CD4-positive, alpha-beta memory T cell (primary cell): Measurements from ENCODE around the gene PITPNM1. TPM values are rescaled to one million over a fixed set of nuclear protein-coding genes. Genes with fewer than 3 reads are reported as not detected.
A peak's percentile ranks its signal among the peaks of the same experiment; 100 is the strongest.

ENCODE experiments used
- CTCF ChIA-PET: fragments of 350-600 bp; sonication (Branson Sonifier 250); formaldehyde crosslinking; loops from one replicate; lab custom pipeline; 2021; ENCODE audit warnings: inconsistent platforms; ENCODE audit not compliant: partially characterized antibody; lab: Charles Lee
- POLR2A ChIA-PET: fragments of 350-600 bp; sonication (Branson Sonifier 250); formaldehyde crosslinking; loops from one replicate; lab custom pipeline; 2021; ENCODE audit not compliant: partially characterized antibody; lab: Charles Lee
- DNase-seq, 5 donors: peaks; one replicate each; pipeline versions ENCODE4 v3.0.0 to v3.0.0-alpha.2; 2020 to 2022; ENCODE audit warnings: mixed read lengths in 1 of 5
- H3K27ac ChIP-seq: one replicate; pipeline ENCODE4 v1.7.0; 2013; ENCODE audit warnings: low read depth, low read length
- H3K27me3 ChIP-seq: 2 replicates; pipeline ENCODE4 v1.7.0; 2013; ENCODE audit warnings: mild to moderate bottlenecking, low read length, moderate library complexity; ENCODE audit not compliant: insufficient read depth
- H3K36me3 ChIP-seq: 2 replicates; pipeline ENCODE4 v1.7.0; 2013; ENCODE audit warnings: mild to moderate bottlenecking, low read length, moderate library complexity; ENCODE audit not compliant: insufficient read depth
- H3K4me1 ChIP-seq: 2 replicates; pipeline ENCODE4 v1.7.0; 2013; ENCODE audit warnings: mild to moderate bottlenecking, low read length, moderate library complexity; ENCODE audit not compliant: insufficient read depth
- H3K4me3 ChIP-seq, 2 donors: one replicate each; pipeline ENCODE4 v1.7.0; 2013; ENCODE audit warnings: low read length in 2 of 2, mild to moderate bottlenecking in 1 of 2
- H3K9me3 ChIP-seq, 2 donors: one replicate each; pipeline ENCODE4 v1.7.0; 2013; ENCODE audit warnings: low read length in 2 of 2, control low read depth in 1 of 2; ENCODE audit not compliant: control insufficient read depth in 1 of 2
- H3K27ac Mint-ChIP-seq, 7 donors: one replicate each; pipeline ENCODE4 v1.8.0; 2020 to 2021; ENCODE audit warnings: mixed read lengths in 7 of 7, mild to moderate bottlenecking in 6 of 7, inconsistent platforms in 3 of 7, moderate library complexity in 3 of 7
- H3K27me3 Mint-ChIP-seq, 2 donors: one replicate each; pipeline ENCODE4 v1.8.0; 2020 to 2021; ENCODE audit warnings: mixed read lengths in 2 of 2
- H3K36me3 Mint-ChIP-seq, 2 donors: one replicate each; pipeline ENCODE4 v1.8.0; 2020 to 2021; ENCODE audit warnings: mixed read lengths in 2 of 2, inconsistent platforms in 1 of 2, mild to moderate bottlenecking in 1 of 2
- H3K4me1 Mint-ChIP-seq, 4 donors: one replicate each; pipeline ENCODE4 v1.8.0; 2020 to 2021; ENCODE audit warnings: mixed read lengths in 4 of 4, mild to moderate bottlenecking in 1 of 4
- H3K4me3 Mint-ChIP-seq, 8 donors: one replicate each; pipeline ENCODE4 v1.8.0; 2020 to 2021; ENCODE audit warnings: mixed read lengths in 8 of 8, mild to moderate bottlenecking in 7 of 8, moderate library complexity in 6 of 8, inconsistent platforms in 3 of 8
- H3K9me3 Mint-ChIP-seq, 8 donors: one replicate each; pipeline ENCODE4 v1.8.0; 2020 to 2021; ENCODE audit warnings: mixed read lengths in 8 of 8, mild to moderate bottlenecking in 5 of 8, inconsistent platforms in 3 of 8, moderate library complexity in 1 of 8
- intact Hi-C: fragments of 100-400 bp; cut with micrococcal nuclease; formaldehyde crosslinking; loops from one replicate; pipeline ENCODE4 v1.15.1; 2023
- polyA plus RNA-seq, 2 donors: library from polyadenylated mRNA; unstranded; fragments of 300-500 nt; fragmentation: Illumina TruSeq; gene quantifications; one replicate each; pipeline ENCODE4 v1.2.3, GENCODE V29; 2021
- total RNA-seq, 2 experiments: library from RNA; stranded (reverse); gene quantifications; one replicate each; pipeline ENCODE4 v1.2.3, GENCODE V29; 2021

The PITPNM1 gene
- total and polyA plus RNA-seq, 4 experiments from 2014 or later, result 15.0 to 143 (median 90.1) TPM

DNA sequence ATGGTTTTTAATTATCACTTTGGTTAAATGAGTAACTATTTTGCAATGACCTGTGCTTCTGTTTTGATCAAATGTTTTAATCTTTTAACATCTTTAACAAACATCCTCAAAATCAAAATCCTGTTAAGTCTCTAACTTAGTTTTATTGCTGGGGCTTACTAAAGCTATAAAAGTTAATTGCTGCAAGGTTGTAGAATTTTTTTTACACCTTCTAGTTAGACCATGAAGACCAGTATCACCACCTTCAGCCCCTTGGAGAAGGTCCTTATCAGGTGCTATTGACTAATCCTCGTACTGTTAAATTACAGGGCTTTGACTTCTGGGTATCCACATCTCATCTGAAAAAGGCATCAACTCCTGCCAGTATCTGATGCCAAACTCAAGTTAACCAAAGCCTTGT is 30.4 kb upstream of the PITPNM1 start:
- H3K27ac Mint-ChIP-seq, result no peak overlapping the region
- H3K36me3 ChIP-seq, result no peaks in the 10 kb centered on the region
- no peaks in the 10 kb centered on the region for H3K9me3 ChIP-seq
- intact Hi-C loops, result no loop called here
- no peak overlapping the region for H3K4me3 ChIP-seq
- H3K4me3 Mint-ChIP-seq, result no peak overlapping the region
- H3K27me3 ChIP-seq, result no peaks in the 10 kb centered on the region
- no peaks in the 10 kb centered on the region for H3K4me1 Mint-ChIP-seq
- peaks cover 6 to 7% of the 10 kb centered on the region in 2 donors for H3K27me3 Mint-ChIP-seq
- ChIA-PET POLR2A (no interaction called here), CTCF (no interaction called here)
- no peak overlapping the region for H3K27ac ChIP-seq
- no peaks in the 10 kb centered on the region for H3K4me1 ChIP-seq
- peaks cover 2 to 26% (median 11%) of the 10 kb centered on the region in 8 donors for H3K9me3 Mint-ChIP-seq
- no peak for DNase-seq
- H3K36me3 Mint-ChIP-seq, result peaks cover 0 to 4% of the 10 kb centered on the region in 2 donors

DNA sequence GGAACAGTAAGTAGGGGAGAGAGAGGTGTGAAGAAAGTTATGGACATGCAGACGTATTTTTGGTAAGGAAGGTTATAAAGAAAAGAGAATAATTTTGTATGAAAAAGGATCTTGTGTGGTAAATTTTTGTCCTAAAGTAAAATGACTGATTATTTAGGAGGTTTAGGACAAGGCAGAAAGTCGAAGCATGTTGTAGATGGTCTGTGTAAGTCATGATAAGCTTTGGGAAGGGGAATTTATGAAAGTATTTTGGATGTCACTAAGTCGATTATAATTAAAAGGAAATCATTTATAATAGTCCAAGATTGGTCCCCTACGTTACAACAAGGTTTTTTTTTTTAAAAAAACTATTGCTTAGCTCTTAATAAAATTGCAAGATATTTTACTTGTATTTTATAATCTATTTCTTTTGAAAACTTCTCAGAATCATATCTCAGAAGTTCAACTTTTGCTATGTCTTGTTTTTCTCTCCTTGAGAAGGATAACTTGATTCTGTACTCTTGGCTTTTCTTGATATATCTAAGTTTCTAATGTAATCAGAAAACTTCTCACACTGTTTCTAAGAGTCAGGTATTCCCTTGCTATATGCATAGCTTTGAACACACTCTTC is 29.0 kb upstream of the PITPNM1 start:
- Histone ChIP-seq H3K36me3 (no peaks in the 10 kb centered on the region), H3K27ac (no peak overlapping the region), H3K4me1 (no peaks in the 10 kb centered on the region), H3K4me3 (no peak overlapping the region), H3K9me3 (no peaks in the 10 kb centered on the region), H3K27me3 (no peaks in the 10 kb centered on the region)
- H3K9me3 Mint-ChIP-seq, result peaks cover 2 to 26% (median 11%) of the 10 kb centered on the region in 8 donors
- DNase-seq, result no peak
- CTCF ChIA-PET, result no interaction called here
- no peak overlapping the region for H3K27ac Mint-ChIP-seq
- H3K36me3 Mint-ChIP-seq, result peaks cover 0 to 4% of the 10 kb centered on the region in 2 donors
- POLR2A ChIA-PET, result no interaction called here
- intact Hi-C loops, result no loop called here
- H3K4me3 Mint-ChIP-seq, result no peak overlapping the region
- no peaks in the 10 kb centered on the region for H3K4me1 Mint-ChIP-seq
- peaks cover 6 to 10% of the 10 kb centered on the region in 2 donors for H3K27me3 Mint-ChIP-seq

DNA sequence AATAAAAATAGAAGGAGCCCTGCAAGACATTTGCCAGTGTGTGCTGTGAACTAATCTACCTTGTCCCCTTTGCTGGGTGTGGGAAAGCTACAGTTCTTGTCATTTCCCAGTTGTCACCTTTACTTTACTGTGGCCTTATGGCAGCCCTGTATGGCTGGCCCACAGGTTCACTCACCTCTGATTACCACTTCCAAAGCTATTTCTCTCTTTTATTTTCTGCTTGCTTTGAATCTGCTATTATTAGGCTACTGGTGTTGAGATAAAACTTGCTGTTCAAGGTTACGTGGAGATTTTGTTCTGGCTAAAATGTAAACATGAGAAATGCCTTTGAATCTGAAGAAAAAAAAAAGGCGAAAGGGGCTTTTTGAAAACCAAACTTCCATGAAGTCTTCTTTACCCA is 27.7 kb upstream of the PITPNM1 start:
- intact Hi-C loops, result no loop called here
- no peak overlapping the region for H3K4me3 Mint-ChIP-seq
- H3K9me3 Mint-ChIP-seq, result peaks cover 2 to 26% (median 11%) of the 10 kb centered on the region in 8 donors
- Histone ChIP-seq H3K4me3 (no peak overlapping the region), H3K27me3 (no peaks in the 10 kb centered on the region), H3K36me3 (no peaks in the 10 kb centered on the region), H3K27ac (no peak overlapping the region), H3K9me3 (no peaks in the 10 kb centered on the region), H3K4me1 (no peaks in the 10 kb centered on the region)
- CTCF ChIA-PET, result no interaction called here
- no peaks in the 10 kb centered on the region for H3K4me1 Mint-ChIP-seq
- H3K27ac Mint-ChIP-seq, result no peak overlapping the region
- H3K36me3 Mint-ChIP-seq, result peaks cover 0 to 4% of the 10 kb centered on the region in 2 donors
- POLR2A ChIA-PET, result no interaction called here
- DNase-seq, result no peak
- peaks cover 6 to 10% of the 10 kb centered on the region in 2 donors for H3K27me3 Mint-ChIP-seq

GRCh38 chr11:67530282-67530592 is 25.1 kb upstream of the PITPNM1 start:
- intact Hi-C loops, result no loop called here
- Histone ChIP-seq H3K27me3 (no peaks in the 10 kb centered on the region), H3K27ac (no peak overlapping the region), H3K4me1 (no peaks in the 10 kb centered on the region), H3K4me3 (no peak overlapping the region), H3K36me3 (no peaks in the 10 kb centered on the region), H3K9me3 (no peaks in the 10 kb centered on the region)
- POLR2A ChIA-PET, result no interaction called here
- CTCF ChIA-PET, result no interaction called here
- peak overlapping the region in 1 of 7 donors; percentile 19 for H3K27ac Mint-ChIP-seq
- DNase-seq, result no peak
- peaks cover 0 to 4% of the 10 kb centered on the region in 2 donors for H3K36me3 Mint-ChIP-seq
- H3K4me1 Mint-ChIP-seq, result no peaks in the 10 kb centered on the region
- peaks cover 2 to 20% (median 11%) of the 10 kb centered on the region in 8 donors for H3K9me3 Mint-ChIP-seq
- H3K27me3 Mint-ChIP-seq, result peaks cover 8 to 17% of the 10 kb centered on the region in 2 donors
- no peak overlapping the region for H3K4me3 Mint-ChIP-seq

- no peaks in the 10 kb centered on the region for H3K9me3 ChIP-seq
- intact Hi-C loops, result no loop called here
- Mint-ChIP-seq H3K27ac (no peak overlapping the region), H3K27me3 (peaks cover 2 to 13% of the 10 kb centered on the region in 2 donors), H3K4me1 (no peaks in the 10 kb centered on the region), H3K9me3 (peaks cover 0 to 6% (median 0%) of the 10 kb centered on the region in 8 donors), H3K4me3 (no peak overlapping the region), H3K36me3 (no peaks in the 10 kb centered on the region)
- ChIA-PET POLR2A (no interaction called here), CTCF (no interaction called here)
- no peak overlapping the region for H3K27ac ChIP-seq
- DNase-seq, result no peak
- H3K4me1 ChIP-seq, result no peaks in the 10 kb centered on the region
- H3K4me3 ChIP-seq, result no peak overlapping the region
- H3K36me3 ChIP-seq, result no peaks in the 10 kb centered on the region
- H3K27me3 ChIP-seq, result no peaks in the 10 kb centered on the region
Measured at GRCh38 chr11:67528376-67528775, 23.2 kb upstream of the PITPNM1 start.

- H3K27me3 Mint-ChIP-seq, result peaks cover 2 to 10% of the 10 kb centered on the region in 2 donors
- no peaks in the 10 kb centered on the region for H3K4me1 Mint-ChIP-seq
- Histone ChIP-seq H3K4me3 (no peak overlapping the region), H3K27me3 (no peaks in the 10 kb centered on the region), H3K27ac (no peak overlapping the region), H3K36me3 (no peaks in the 10 kb centered on the region), H3K9me3 (no peaks in the 10 kb centered on the region), H3K4me1 (no peaks in the 10 kb centered on the region)
- no peak overlapping the region for H3K4me3 Mint-ChIP-seq
- no peak for DNase-seq
- ChIA-PET POLR2A (no interaction called here), CTCF (no interaction called here)
- intact Hi-C loops, result no loop called here
- H3K27ac Mint-ChIP-seq, result no peak overlapping the region
- no peaks in the 10 kb centered on the region for H3K36me3 Mint-ChIP-seq
- peaks cover 0 to 2% (median 0%) of the 10 kb centered on the region in 8 donors for H3K9me3 Mint-ChIP-seq
Measured at GRCh38 chr11:67525275-67525976, 20.3 kb upstream of the PITPNM1 start.

DNA sequence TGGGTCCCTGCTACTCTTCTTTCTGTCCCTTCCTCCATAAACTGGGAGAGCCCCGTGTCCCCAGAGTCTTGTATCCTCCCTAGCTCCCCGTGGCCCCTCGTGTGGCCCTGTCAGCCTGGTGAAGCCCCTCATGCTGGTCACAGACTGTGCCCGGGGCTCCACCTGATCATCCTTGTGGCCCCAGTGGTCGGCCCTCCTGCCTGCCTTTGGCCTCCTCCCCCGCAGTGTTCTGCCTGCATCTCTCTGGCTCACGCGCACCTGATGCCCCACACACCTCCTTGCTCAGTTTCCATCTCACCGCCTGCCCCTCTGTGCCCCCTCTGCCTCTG is 19.3 kb upstream of the PITPNM1 start:
- Mint-ChIP-seq H3K27ac (no peak overlapping the region), H3K4me3 (no peak overlapping the region), H3K27me3 (peaks cover 2 to 10% of the 10 kb centered on the region in 2 donors), H3K9me3 (peaks cover 0 to 2% (median 0%) of the 10 kb centered on the region in 8 donors), H3K36me3 (no peaks in the 10 kb centered on the region), H3K4me1 (no peaks in the 10 kb centered on the region)
- ChIA-PET CTCF (no interaction called here), POLR2A (no interaction called here)
- no peak for DNase-seq
- H3K9me3 ChIP-seq, result no peaks in the 10 kb centered on the region
- intact Hi-C loops, result no loop called here
- H3K36me3 ChIP-seq, result no peaks in the 10 kb centered on the region
- no peak overlapping the region for H3K4me3 ChIP-seq
- H3K27ac ChIP-seq, result no peak overlapping the region
- no peaks in the 10 kb centered on the region for H3K27me3 ChIP-seq
- no peaks in the 10 kb centered on the region for H3K4me1 ChIP-seq
